Panc1 (cell line): ENCODE results near the gene SELENOI.

Experiments
- POLR2AphosphoS5 ChIP-seq: IDR thresholded peaks from 2 replicates; pipeline ENCODE4 v1.6.1; 2012; ENCODE audit warnings: mild to moderate bottlenecking, low read depth, low read length, moderate library complexity
- TF ChIP-seq, protein P1 (sequence below): fragments of 450-650 bp; IDR thresholded peaks from 2 replicates; pipeline ENCODE4 v1.5.1; 2017; ENCODE audit warnings: mild to moderate bottlenecking
- TF ChIP-seq, protein P2 (sequence below), 2 experiments: IDR thresholded peaks; 2 replicates each; pipeline ENCODE4 v1.6.1; 2011 to 2012; ENCODE audit warnings: low read depth in 2 of 2, control low read depth in 1 of 2, low read length in 1 of 2, mild to moderate bottlenecking in 1 of 2, moderate library complexity in 1 of 2; ENCODE audit not compliant: insufficient read depth in 1 of 2

DNA sequence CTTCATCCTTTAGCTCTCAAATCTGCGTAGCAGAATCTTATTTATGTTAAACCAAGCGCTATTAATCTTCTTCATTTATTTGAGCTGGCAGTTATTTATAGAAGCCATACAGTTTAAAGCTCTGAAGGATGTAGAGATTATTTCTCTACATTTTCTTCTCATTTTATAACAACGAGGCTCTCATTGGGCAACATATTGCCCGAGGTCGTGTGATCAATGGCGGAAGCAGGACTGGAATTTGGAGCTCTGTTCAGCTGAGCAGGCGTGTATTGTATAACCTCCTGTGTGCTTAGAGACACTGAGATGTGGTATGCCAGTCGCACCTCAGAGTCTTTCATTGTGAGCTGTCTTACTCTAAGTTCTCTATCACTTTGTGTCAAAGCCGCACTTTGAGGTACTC, 38.2 kb downstream of the SELENOI start:
- TF ChIP-seq, protein P1, sequence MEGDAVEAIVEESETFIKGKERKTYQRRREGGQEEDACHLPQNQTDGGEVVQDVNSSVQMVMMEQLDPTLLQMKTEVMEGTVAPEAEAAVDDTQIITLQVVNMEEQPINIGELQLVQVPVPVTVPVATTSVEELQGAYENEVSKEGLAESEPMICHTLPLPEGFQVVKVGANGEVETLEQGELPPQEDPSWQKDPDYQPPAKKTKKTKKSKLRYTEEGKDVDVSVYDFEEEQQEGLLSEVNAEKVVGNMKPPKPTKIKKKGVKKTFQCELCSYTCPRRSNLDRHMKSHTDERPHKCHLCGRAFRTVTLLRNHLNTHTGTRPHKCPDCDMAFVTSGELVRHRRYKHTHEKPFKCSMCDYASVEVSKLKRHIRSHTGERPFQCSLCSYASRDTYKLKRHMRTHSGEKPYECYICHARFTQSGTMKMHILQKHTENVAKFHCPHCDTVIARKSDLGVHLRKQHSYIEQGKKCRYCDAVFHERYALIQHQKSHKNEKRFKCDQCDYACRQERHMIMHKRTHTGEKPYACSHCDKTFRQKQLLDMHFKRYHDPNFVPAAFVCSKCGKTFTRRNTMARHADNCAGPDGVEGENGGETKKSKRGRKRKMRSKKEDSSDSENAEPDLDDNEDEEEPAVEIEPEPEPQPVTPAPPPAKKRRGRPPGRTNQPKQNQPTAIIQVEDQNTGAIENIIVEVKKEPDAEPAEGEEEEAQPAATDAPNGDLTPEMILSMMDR = no peak
- TF ChIP-seq POLR2AphosphoS5 = no peak
- TF ChIP-seq, protein P2, sequence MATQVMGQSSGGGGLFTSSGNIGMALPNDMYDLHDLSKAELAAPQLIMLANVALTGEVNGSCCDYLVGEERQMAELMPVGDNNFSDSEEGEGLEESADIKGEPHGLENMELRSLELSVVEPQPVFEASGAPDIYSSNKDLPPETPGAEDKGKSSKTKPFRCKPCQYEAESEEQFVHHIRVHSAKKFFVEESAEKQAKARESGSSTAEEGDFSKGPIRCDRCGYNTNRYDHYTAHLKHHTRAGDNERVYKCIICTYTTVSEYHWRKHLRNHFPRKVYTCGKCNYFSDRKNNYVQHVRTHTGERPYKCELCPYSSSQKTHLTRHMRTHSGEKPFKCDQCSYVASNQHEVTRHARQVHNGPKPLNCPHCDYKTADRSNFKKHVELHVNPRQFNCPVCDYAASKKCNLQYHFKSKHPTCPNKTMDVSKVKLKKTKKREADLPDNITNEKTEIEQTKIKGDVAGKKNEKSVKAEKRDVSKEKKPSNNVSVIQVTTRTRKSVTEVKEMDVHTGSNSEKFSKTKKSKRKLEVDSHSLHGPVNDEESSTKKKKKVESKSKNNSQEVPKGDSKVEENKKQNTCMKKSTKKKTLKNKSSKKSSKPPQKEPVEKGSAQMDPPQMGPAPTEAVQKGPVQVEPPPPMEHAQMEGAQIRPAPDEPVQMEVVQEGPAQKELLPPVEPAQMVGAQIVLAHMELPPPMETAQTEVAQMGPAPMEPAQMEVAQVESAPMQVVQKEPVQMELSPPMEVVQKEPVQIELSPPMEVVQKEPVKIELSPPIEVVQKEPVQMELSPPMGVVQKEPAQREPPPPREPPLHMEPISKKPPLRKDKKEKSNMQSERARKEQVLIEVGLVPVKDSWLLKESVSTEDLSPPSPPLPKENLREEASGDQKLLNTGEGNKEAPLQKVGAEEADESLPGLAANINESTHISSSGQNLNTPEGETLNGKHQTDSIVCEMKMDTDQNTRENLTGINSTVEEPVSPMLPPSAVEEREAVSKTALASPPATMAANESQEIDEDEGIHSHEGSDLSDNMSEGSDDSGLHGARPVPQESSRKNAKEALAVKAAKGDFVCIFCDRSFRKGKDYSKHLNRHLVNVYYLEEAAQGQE (IDR thresholded peaks at IDR 0.05; ENCODE audit: insufficient read depth in 1 of 2, low read depth in 2 of 2, low read length in 1 of 2) = no peak
